Spleen (tissue), 11 donors: ENCODE results near the gene ZNF333. TPM values are rescaled to one million over a fixed set of nuclear protein-coding genes. Genes with fewer than 3 reads are reported as not detected.
A peak's percentile ranks its signal among the peaks of the same experiment; 100 is the strongest.

ENCODE experiments used
- DNase-seq: peaks from one replicate; pipeline ENCODE4 v3.0.0-alpha.2; 2020
- H3K27ac ChIP-seq, 8 donors: fragments of 200-600 bp; sonication (generic) in 7 of 8; 1 replicate in 4 of 8; 2 replicates in 4 of 8; pipeline versions ENCODE4 v1.5.0 to v1.8.0; 2016 to 2021; ENCODE audit warnings: inconsistent platforms in 4 of 8, mild to moderate bottlenecking in 4 of 8, moderate library complexity in 1 of 8
- H3K27me3 ChIP-seq, 7 donors: fragments of 200-600 bp; sonication (generic) in 6 of 7; replicated peaks in 1 of 7; 1 replicate in 4 of 7; 2 replicates in 3 of 7; pipeline versions ENCODE4 v1.5.0 to v1.8.0; 2016 to 2021; ENCODE audit warnings: inconsistent platforms in 3 of 7, mild to moderate bottlenecking in 1 of 7
- H3K36me3 ChIP-seq, 6 donors: fragments of 200-600 bp; sonication (generic) in 5 of 6; 1 replicate in 4 of 6; 2 replicates in 2 of 6; pipeline versions ENCODE4 v1.5.0 to v1.8.0; 2016 to 2021; ENCODE audit warnings: inconsistent platforms in 2 of 6
- H3K4me1 ChIP-seq, 6 donors: fragments of 200-600 bp; sonication (generic) in 5 of 6; 1 replicate in 3 of 6; 2 replicates in 3 of 6; pipeline versions ENCODE4 v1.5.0 to v1.8.0; 2016 to 2021; ENCODE audit warnings: inconsistent platforms in 3 of 6
- H3K4me3 ChIP-seq, 8 donors: fragments of 200-600 bp; sonication (generic) in 7 of 8; 1 replicate in 4 of 8; 2 replicates in 4 of 8; pipeline versions ENCODE4 v1.5.0 to v1.8.0; 2016 to 2021; ENCODE audit warnings: inconsistent platforms in 4 of 8, mild to moderate bottlenecking in 4 of 8, moderate library complexity in 2 of 8
- H3K9me3 ChIP-seq, 8 donors: fragments of 200-600 bp; sonication (generic) in 7 of 8; 1 replicate in 4 of 8; 2 replicates in 4 of 8; pipeline versions ENCODE4 v1.5.0 to v1.8.0; 2016 to 2021; ENCODE audit warnings: inconsistent platforms in 4 of 8
- CTCF ChIP-seq, 11 experiments: fragments of 200-600 bp in 7 of 11; fragments of 450-650 bp in 4 of 11; sonication (generic) in 4 of 11; IDR thresholded peaks in 8 of 11; conservative IDR thresholded peaks in 3 of 11; 1 replicate in 7 of 11; 2 replicates in 4 of 11; pipeline versions ENCODE4 v1.4.0 to v1.8.0; 2016 to 2021; ENCODE audit warnings: antibody characterized with exemption in 11 of 11, inconsistent platforms in 4 of 11, mild to moderate bottlenecking in 1 of 11
- POLR2A ChIP-seq, 3 donors: fragments of 450-650 bp; IDR thresholded peaks; one replicate each; pipeline ENCODE4 v1.5.1; 2017; ENCODE audit warnings: antibody characterized with exemption in 3 of 3, mild to moderate bottlenecking in 1 of 3
- POLR2AphosphoS5 ChIP-seq, 3 donors: sonication (generic); formaldehyde crosslinking; IDR thresholded peaks; one replicate each; pipeline ENCODE4 v1.5.1; 2017; ENCODE audit warnings: antibody characterized with exemption in 3 of 3
- WGBS, 5 donors: extraction: QIAGEN DNeasy Blood & Tissue Kit in 3 of 5; methylation state at CpG; one replicate each; pipeline versions ENCODE4 v1.1.5 to v1.1.7; 2013 to 2018; 5-methylcytosine and 5-hydroxymethylcytosine counted together
- intact Hi-C: fragments of 100-400 bp; cut with DNase I; formaldehyde crosslinking; loops from one replicate; pipeline ENCODE4 v1.15.0; 2023; ENCODE audit warnings: low total_unique reads
- polyA plus RNA-seq, 3 donors: library from polyadenylated mRNA; stranded (reverse); fragments of 200-250 nt; gene quantifications; one replicate each; pipeline ENCODE4 v1.2.1, GENCODE V29; 2013
- total RNA-seq, 7 donors: library from RNA; depleted of rRNA in 3 of 7; stranded (reverse); fragments of >200 nt in 3 of 7; fragmentation: NEBNext Ultra II Directional in 4 of 7; extraction: Animal tissue kit (Norgen Biotek cat#: 25700) in 4 of 7; gene quantifications; one replicate each; pipeline versions ENCODE4 v1.1.0 to v1.2.1, GENCODE V29; 2016 to 2021
- donor health status: healthy with polysubstance abuse.
- donor health status: DM: no; HTN: no; CAD: no; lungs with moderate emphysema.
- donor health status: DM: no; HTN: no; CAD: no.
- donor health status: Bipolar disorder and iron deficiency.
- donor health status: healthy.
- donor health status: DM: no; HTN: no; CAD: no.
- donor health status: DM: yes; HTN: yes; CAD: no.

The ZNF333 gene
- total and polyA plus RNA-seq, 10 donors = 7.7 to 43.5 (median 30.8) TPM

GRCh38 chr19:14700711-14701375 is 11.0 kb downstream of the ZNF333 start:
- peaks cover 6 to 100% (median 96%) of the 10 kb centered on the region in 6 donors for H3K36me3 ChIP-seq
- 93 to 99% (median 96%) methylated on average over 9 of the region's 9 CpGs for WGBS, 5 donors
- no peaks in the 10 kb centered on the region for H3K27me3 ChIP-seq
- intact Hi-C loops = no loop called here
- DNase-seq = no peak
- no peak overlapping the region for H3K27ac ChIP-seq
- no peak overlapping the region for H3K4me3 ChIP-seq
- TF ChIP-seq POLR2A (IDR thresholded peaks at IDR 0.05) = no peak
- TF ChIP-seq POLR2AphosphoS5 (IDR thresholded peaks at IDR 0.05) = no peak
- TF ChIP-seq CTCF (IDR thresholded peaks at IDR 0.05 in 8 of 11, conservative IDR thresholded peaks at IDR 0.05 in 3 of 11) = no peak
- peaks cover 0 to 10% (median 0%) of the 10 kb centered on the region in 8 donors for H3K9me3 ChIP-seq
- no peaks in the 10 kb centered on the region for H3K4me1 ChIP-seq

GRCh38 chr19:14703833-14704232 is 14.0 kb downstream of the ZNF333 start:
- no peak for DNase-seq
- 87 to 98% (median 95%) methylated on average over 6 of the region's 6 CpGs for WGBS, 5 donors
- Histone ChIP-seq H3K4me1 (no peaks in the 10 kb centered on the region), H3K9me3 (peaks cover 0 to 10% (median 0%) of the 10 kb centered on the region in 8 donors), H3K27ac (no peak overlapping the region), H3K4me3 (no peak overlapping the region), H3K36me3 (peaks cover 4 to 100% (median 94%) of the 10 kb centered on the region in 6 donors), H3K27me3 (no peaks in the 10 kb centered on the region)
- no peak for TF ChIP-seq POLR2A (IDR thresholded peaks at IDR 0.05)
- no peak for TF ChIP-seq CTCF (IDR thresholded peaks at IDR 0.05 in 8 of 11, conservative IDR thresholded peaks at IDR 0.05 in 3 of 11)
- TF ChIP-seq POLR2AphosphoS5 (IDR thresholded peaks at IDR 0.05) = no peak
- intact Hi-C loops = no loop called here

GRCh38 chr19:14704450-14704849 is 14.6 kb downstream of the ZNF333 start:
- Histone ChIP-seq H3K36me3 (peaks cover 6 to 100% (median 95%) of the 10 kb centered on the region in 6 donors), H3K4me3 (no peak overlapping the region), H3K27ac (no peak overlapping the region), H3K9me3 (peaks cover 0 to 10% (median 0%) of the 10 kb centered on the region in 8 donors), H3K4me1 (no peaks in the 10 kb centered on the region), H3K27me3 (no peaks in the 10 kb centered on the region)
- WGBS, 5 donors = 92 to 100% (median 96%) methylated on average over 5 to 6 of the region's 6 CpGs
- no peak for TF ChIP-seq CTCF (IDR thresholded peaks at IDR 0.05 in 8 of 11, conservative IDR thresholded peaks at IDR 0.05 in 3 of 11)
- TF ChIP-seq POLR2A (IDR thresholded peaks at IDR 0.05) = no peak
- TF ChIP-seq POLR2AphosphoS5 (IDR thresholded peaks at IDR 0.05) = no peak
- no peak for DNase-seq
- intact Hi-C loops = no loop called here

GRCh38 chr19:14715841-14716240 is 26.0 kb downstream of the ZNF333 start:
- TF ChIP-seq POLR2A (IDR thresholded peaks at IDR 0.05) (no peak), POLR2AphosphoS5 (IDR thresholded peaks at IDR 0.05) (no peak), CTCF (IDR thresholded peaks at IDR 0.05 in 8 of 11, conservative IDR thresholded peaks at IDR 0.05 in 3 of 11) (no peak)
- no peaks in the 10 kb centered on the region for H3K27me3 ChIP-seq
- DNase-seq = no peak
- 95 to 99% (median 97%) methylated on average over 4 of the region's 4 CpGs for WGBS, 5 donors
- peak overlapping the region in 1 of 8 donors; percentile 5 for H3K4me3 ChIP-seq
- no peaks in the 10 kb centered on the region for H3K4me1 ChIP-seq
- peaks cover 55 to 100% (median 96%) of the 10 kb centered on the region in 6 donors for H3K36me3 ChIP-seq
- H3K27ac ChIP-seq = no peak overlapping the region
- peaks cover 41 to 98% (median 74%) of the 10 kb centered on the region in 8 donors for H3K9me3 ChIP-seq
- intact Hi-C loops = no loop called here
